Liver (tissue), 9 donors: Measurements from ENCODE around the gene ATF2. TPM values are rescaled to one million over a fixed set of nuclear protein-coding genes. Genes with fewer than 3 reads are reported as not detected.

Experiments used
- DNase-seq: peaks from one replicate; pipeline ENCODE4 v3.0.0-alpha.2; 2017; ENCODE audit warnings: low spot score
- H3K27ac ChIP-seq, 2 donors: one replicate each; pipeline ENCODE4 v1.7.0; 2013; ENCODE audit warnings: inconsistent platforms in 2 of 2, low read length in 2 of 2, control low read depth in 1 of 2, low read depth in 1 of 2, mild to moderate bottlenecking in 1 of 2
- H3K27me3 ChIP-seq, 4 donors: one replicate each; pipeline versions ENCODE4 v1.6.1 to v1.7.0; 2013; ENCODE audit warnings: low read length in 3 of 4, inconsistent platforms in 1 of 4, mild to moderate bottlenecking in 1 of 4, moderate library complexity in 1 of 4; ENCODE audit not compliant: control insufficient read depth in 4 of 4, insufficient read depth in 4 of 4
- H3K36me3 ChIP-seq, 4 donors: one replicate each; pipeline versions ENCODE4 v1.6.1 to v1.7.0; 2013; ENCODE audit warnings: low read length in 3 of 4, mild to moderate bottlenecking in 3 of 4, low read depth in 1 of 4, moderate library complexity in 1 of 4; ENCODE audit not compliant: control insufficient read depth in 4 of 4, insufficient read depth in 3 of 4
- H3K4me1 ChIP-seq, 4 donors: one replicate each; pipeline versions ENCODE4 v1.6.1 to v1.7.0; 2013; ENCODE audit warnings: low read length in 3 of 4, mild to moderate bottlenecking in 3 of 4, moderate library complexity in 1 of 4; ENCODE audit not compliant: control insufficient read depth in 4 of 4, insufficient read depth in 4 of 4
- H3K4me3 ChIP-seq, 3 donors: one replicate each; pipeline versions ENCODE4 v1.6.1 to v1.7.0; 2013; ENCODE audit warnings: low read length in 3 of 3, control low read depth in 1 of 3, low read depth in 1 of 3, mild to moderate bottlenecking in 1 of 3
- H3K9ac ChIP-seq, 2 donors: one replicate each; pipeline ENCODE4 v1.7.0; 2013; ENCODE audit warnings: low read length in 2 of 2, mild to moderate bottlenecking in 2 of 2, moderate library complexity in 2 of 2, control low read depth in 1 of 2, low read depth in 1 of 2
- H3K9me3 ChIP-seq, 4 donors: one replicate each; pipeline versions ENCODE4 v1.6.1 to v1.7.0; 2013; ENCODE audit warnings: low read length in 3 of 4; ENCODE audit not compliant: control insufficient read depth in 4 of 4
- ATF3 ChIP-seq: IDR thresholded peaks from 2 replicates; pipeline ENCODE4 v1.6.1; 2016; ENCODE audit warnings: antibody characterized with exemption
- EGR1 ChIP-seq, 2 donors: IDR thresholded peaks; 2 replicates each; pipeline ENCODE4 v1.6.1; 2016 to 2018; ENCODE audit warnings: antibody characterized with exemption in 2 of 2, low read depth in 2 of 2
- FOXA1 ChIP-seq: IDR thresholded peaks from 2 replicates; pipeline ENCODE4 v1.6.1; 2016; ENCODE audit warnings: antibody characterized with exemption
- HNF4A ChIP-seq, 2 donors: conservative IDR thresholded peaks; 2 replicates each; pipeline ENCODE4 v1.6.1; 2016; ENCODE audit warnings: antibody characterized with exemption in 2 of 2, mild to moderate bottlenecking in 2 of 2
- HNF4G ChIP-seq: IDR thresholded peaks from 2 replicates; pipeline ENCODE4 v1.6.1; 2016; ENCODE audit warnings: antibody characterized with exemption
- JUND ChIP-seq, 2 donors: IDR thresholded peaks; 2 replicates each; pipeline ENCODE4 v1.6.1; 2016; ENCODE audit warnings: antibody characterized with exemption in 2 of 2
- MAX ChIP-seq: IDR thresholded peaks from 2 replicates; pipeline ENCODE4 v1.6.1; 2016; ENCODE audit warnings: antibody characterized with exemption
- NR2F2 ChIP-seq: IDR thresholded peaks from 2 replicates; pipeline ENCODE4 v1.6.1; 2016; ENCODE audit warnings: antibody characterized with exemption
- REST ChIP-seq: IDR thresholded peaks from 2 replicates; pipeline ENCODE4 v1.6.1; 2016; ENCODE audit warnings: antibody characterized with exemption, mild to moderate bottlenecking
- RXRA ChIP-seq, 2 donors: IDR thresholded peaks; 2 replicates each; pipeline ENCODE4 v1.6.1; 2017 to 2018; ENCODE audit warnings: antibody characterized with exemption in 2 of 2, mild to moderate bottlenecking in 1 of 2
- ZBTB33 ChIP-seq: IDR thresholded peaks from 2 replicates; pipeline ENCODE4 v1.6.1; 2016; ENCODE audit warnings: antibody characterized with exemption
- WGBS: extraction: QIAGEN DNeasy Blood & Tissue Kit; methylation state at CpG from one replicate; pipeline ENCODE4 v1.1.7; 2013; 5-methylcytosine and 5-hydroxymethylcytosine counted together
- polyA plus RNA-seq, 2 donors: library from polyadenylated mRNA; stranded (reverse) in 1 of 2; unstranded in 1 of 2; fragments of 200-250 nt in 1 of 2; fragments of >200 nt in 1 of 2; fragmentation: Nextera tagmentation in 1 of 2; extraction: Ambion mirVana in 1 of 2; gene quantifications; one replicate each; pipeline versions ENCODE4 v1.2.1 to v1.2.3, GENCODE V29; 2013 to 2015
- total RNA-seq, 2 donors: library from RNA; depleted of rRNA; stranded (reverse); fragments of >200 nt; gene quantifications; one replicate each; pipeline ENCODE4 v1.2.3, GENCODE V29; 2014
- donor health status: healthy.
- donor health status: healthy.
- donor health status: healthy.
- donor health status: healthy.
- donor health status: healthy.

The ATF2 gene
- total and polyA plus RNA-seq, 4 donors: 10.4 to 34.0 (median 17.2) TPM

- Histone ChIP-seq H3K27ac (no peak overlapping the region), H3K27me3 (no peaks in the 10 kb centered on the region), H3K4me1 (peaks cover 0 to 5% (median 0%) of the 10 kb centered on the region in 4 donors), H3K36me3 (peaks cover 7 to 34% (median 27%) of the 10 kb centered on the region in 4 donors), H3K9me3 (no peaks in the 10 kb centered on the region), H3K4me3 (no peak overlapping the region), H3K9ac (no peak overlapping the region)
- TF ChIP-seq HNF4G (no peak), MAX (no peak), HNF4A (conservative IDR thresholded peaks at IDR 0.05) (no peak)
- no peak for DNase-seq
- WGBS: 77% methylated on average over 5 of the region's 5 CpGs
Observed at GRCh38 chr2:175176624-175177023, 8.6 kb upstream of the ATF2 start.

GRCh38 chr2:175175896-175176295 lies 7.9 kb upstream of the ATF2 start:
- TF ChIP-seq NR2F2 (no peak), ATF3 (no peak), EGR1 (IDR thresholded peaks at IDR 0.05; ENCODE audit: low read depth in 2 of 2) (no peak), JUND (IDR thresholded peaks at IDR 0.05) (no peak), FOXA1 (no peak), REST (no peak)
- H3K36me3 ChIP-seq: peaks cover 7 to 34% (median 27%) of the 10 kb centered on the region in 4 donors
- H3K9me3 ChIP-seq: no peaks in the 10 kb centered on the region
- H3K4me3 ChIP-seq: no peak overlapping the region
- no peak overlapping the region for H3K9ac ChIP-seq
- no peak for DNase-seq
- H3K4me1 ChIP-seq: peaks cover 0 to 5% (median 0%) of the 10 kb centered on the region in 4 donors
- no peaks in the 10 kb centered on the region for H3K27me3 ChIP-seq
- 82% methylated on average over 1 of the region's 1 CpG for WGBS
- no peak overlapping the region for H3K27ac ChIP-seq

GRCh38 chr2:175175320-175175719 lies 7.3 kb upstream of the ATF2 start:
- Histone ChIP-seq H3K9me3 (no peaks in the 10 kb centered on the region), H3K9ac (no peak overlapping the region), H3K27ac (no peak overlapping the region), H3K4me1 (peaks cover 0 to 4% (median 0%) of the 10 kb centered on the region in 4 donors), H3K4me3 (no peak overlapping the region), H3K36me3 (peaks cover 7 to 34% (median 27%) of the 10 kb centered on the region in 4 donors), H3K27me3 (no peaks in the 10 kb centered on the region)
- no peak for TF ChIP-seq REST
- no peak for TF ChIP-seq ZBTB33
- TF ChIP-seq MAX: no peak
- TF ChIP-seq RXRA (IDR thresholded peaks at IDR 0.05): no peak
- WGBS: 87% methylated on average over 2 of the region's 2 CpGs
- no peak for DNase-seq
